HG02798 (cell line): ENCODE results near the gene CACNA1G.

Experiments
- ATAC-seq: cut with Tn5 transposase; IDR thresholded peaks from one replicate; pipeline ENCODE4 v1.9.1; 2021; ENCODE audit warnings: mild to moderate bottlenecking; ENCODE audit not compliant: unreplicated experiment, poor library complexity

CACNA1G gene

DNA sequence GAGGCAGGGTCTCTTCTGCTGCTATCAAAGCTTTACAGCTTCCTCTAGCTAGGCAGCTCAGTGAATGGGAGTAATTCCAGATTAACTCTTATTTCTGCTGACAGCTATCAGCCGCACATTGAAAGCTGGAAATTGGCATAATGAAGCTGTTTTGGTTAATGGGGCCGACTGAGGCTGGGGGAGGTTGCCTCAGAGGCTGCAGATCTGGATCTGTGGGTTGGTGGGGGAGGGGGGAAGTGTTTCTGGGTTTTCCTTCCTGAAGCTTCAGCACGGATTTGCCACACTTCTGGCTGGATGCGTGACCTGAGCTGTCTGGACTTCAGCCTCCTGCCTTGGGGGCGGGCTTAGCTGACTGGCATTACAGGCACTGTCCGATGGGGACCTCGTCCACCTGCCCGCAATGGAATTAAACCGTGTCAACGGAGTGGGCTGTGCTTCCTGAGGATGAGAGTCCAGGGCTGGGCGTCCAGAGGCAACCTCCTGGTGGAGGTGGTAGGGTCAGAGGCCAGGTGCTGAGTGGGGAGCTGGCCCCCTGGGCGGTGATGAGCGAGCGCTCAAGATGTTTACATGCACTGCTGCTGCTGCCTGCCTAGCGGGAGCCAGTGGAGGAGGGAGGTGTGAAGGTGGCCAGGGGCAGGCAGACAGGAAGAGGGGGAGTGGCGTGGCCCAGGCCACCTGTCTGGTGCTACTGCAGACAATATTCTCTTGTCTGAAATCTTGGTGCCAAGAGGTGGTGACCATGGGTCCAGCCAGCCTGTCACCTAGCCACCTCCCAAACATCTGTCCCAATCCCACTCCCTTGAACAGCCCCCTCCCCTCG lies 67.5 kb downstream of the CACNA1G start:
- no peak for ATAC-seq

DNA sequence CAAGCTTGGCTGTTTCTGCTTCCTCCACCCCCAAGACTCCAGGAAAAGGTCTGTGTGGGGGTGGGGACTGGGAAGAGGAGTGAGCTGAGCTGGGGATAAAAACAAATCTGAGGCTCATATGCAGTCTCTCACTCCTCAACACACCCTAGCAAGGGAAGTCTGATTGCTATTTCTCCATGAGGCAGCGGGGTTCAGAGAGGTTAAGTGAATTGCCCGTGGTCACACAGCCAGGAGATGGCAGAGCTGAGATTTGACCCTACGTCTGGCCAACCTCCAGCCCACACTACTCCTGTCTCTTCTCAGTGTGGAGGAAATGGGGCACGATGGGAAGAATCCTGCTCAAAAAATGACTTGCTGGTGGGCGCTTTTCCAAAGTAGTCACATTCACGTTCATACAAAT lies 69.4 kb downstream of the CACNA1G start:
- no peak for ATAC-seq

- no peak for ATAC-seq
Measured at GRCh38 chr17:50630524-50631194, 70.1 kb downstream of the CACNA1G start.

- no peak for ATAC-seq
Measured at GRCh38 chr17:50631195-50631907, 70.8 kb downstream of the CACNA1G start.

DNA sequence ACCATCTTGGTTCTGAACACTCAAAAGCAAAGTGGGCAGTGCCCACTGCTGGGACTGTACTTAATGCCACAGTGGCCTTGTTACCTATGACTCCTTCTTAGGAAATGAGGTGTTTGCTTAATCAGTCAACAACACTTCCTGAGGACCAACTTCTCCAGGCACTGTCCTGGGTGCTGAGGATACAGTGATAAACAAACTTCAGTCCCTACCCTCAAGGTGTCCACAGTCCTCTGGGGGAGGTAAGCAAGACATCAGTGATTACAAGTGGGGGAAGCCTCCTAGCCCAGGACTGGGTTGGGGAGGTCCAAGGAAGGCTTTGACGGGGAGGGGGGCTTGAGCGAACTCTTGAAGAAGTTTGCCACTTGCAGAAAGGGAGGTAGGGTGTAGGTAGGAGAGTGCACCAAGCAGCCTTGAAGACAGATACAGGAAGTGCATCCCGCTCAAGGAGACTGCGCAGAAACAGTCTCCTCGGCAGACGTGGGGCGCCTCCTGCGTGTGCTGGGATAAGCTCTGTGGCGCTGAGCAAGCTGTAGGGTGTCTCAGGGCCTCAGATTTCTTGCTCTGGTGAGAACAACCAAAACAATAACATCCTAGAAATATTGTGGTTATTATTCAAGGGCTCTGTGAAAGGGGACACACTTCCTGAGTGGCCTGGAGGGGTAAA lies 71.5 kb downstream of the CACNA1G start:
- ATAC-seq: no peak

- ATAC-seq: no peak
Measured at GRCh38 chr17:50632637-50633036, 72.1 kb downstream of the CACNA1G start.

DNA sequence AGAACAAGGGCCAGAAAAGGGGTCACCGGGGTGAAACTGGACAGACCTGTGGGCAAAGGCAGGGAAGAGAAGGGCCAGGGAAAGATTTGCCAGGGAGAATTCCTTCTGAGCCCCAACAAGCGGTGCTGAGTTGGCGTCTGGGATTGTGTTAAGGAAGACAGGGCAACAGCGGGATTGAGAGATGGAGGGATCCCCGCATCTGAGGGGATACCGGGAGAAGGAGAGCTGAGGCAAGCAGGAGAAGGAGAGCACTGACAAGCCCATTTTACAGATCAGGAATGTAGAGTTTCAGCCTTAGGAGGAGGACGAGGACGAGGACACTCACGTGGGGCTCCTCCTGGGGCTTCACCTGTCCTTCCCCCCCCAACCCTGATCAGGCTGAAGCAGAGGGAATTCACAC lies 73.2 kb downstream of the CACNA1G start:
- ATAC-seq: no peak

GRCh38 chr17:50634224-50634914 lies 73.9 kb downstream of the CACNA1G start, which contains the start of gene ABCC3:
ABCC3 (plus strand) TSS chr17:50634881; CDS start chr17:50634937, 56 bp downstream.
- ATAC-seq: no peak

GRCh38 chr17:50634915-50635731 lies 74.6 kb downstream of the CACNA1G start:
- ATAC-seq: no peak

- no peak for ATAC-seq
Measured at GRCh38 chr17:50635732-50635981, 75.1 kb downstream of the CACNA1G start.

- ATAC-seq: no peak
Measured at GRCh38 chr17:50635982-50636803, 75.7 kb downstream of the CACNA1G start.

GRCh38 chr17:50636804-50637195 lies 76.3 kb downstream of the CACNA1G start:
- ATAC-seq: no peak

- no peak for ATAC-seq
Measured at GRCh38 chr17:50637829-50638605, 77.5 kb downstream of the CACNA1G start.

DNA sequence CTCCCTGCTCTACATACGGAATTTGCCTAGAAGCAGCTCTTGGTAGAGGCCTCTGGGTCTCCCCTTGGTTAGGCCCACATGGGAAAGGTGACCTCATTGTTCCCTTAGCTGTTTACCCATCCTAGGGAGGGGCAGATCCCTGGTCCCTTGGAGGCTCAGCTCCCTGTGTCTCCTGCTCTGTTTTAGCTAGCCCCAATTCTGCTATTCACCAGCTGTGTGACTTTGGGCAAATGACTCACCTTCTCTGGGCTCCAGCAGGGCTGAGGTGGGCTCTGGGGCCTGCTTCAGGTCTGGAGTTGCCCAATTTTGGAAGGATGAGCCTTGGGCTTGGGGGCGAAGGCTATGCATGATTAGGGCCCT lies 78.1 kb downstream of the CACNA1G start:
- no peak for ATAC-seq

DNA sequence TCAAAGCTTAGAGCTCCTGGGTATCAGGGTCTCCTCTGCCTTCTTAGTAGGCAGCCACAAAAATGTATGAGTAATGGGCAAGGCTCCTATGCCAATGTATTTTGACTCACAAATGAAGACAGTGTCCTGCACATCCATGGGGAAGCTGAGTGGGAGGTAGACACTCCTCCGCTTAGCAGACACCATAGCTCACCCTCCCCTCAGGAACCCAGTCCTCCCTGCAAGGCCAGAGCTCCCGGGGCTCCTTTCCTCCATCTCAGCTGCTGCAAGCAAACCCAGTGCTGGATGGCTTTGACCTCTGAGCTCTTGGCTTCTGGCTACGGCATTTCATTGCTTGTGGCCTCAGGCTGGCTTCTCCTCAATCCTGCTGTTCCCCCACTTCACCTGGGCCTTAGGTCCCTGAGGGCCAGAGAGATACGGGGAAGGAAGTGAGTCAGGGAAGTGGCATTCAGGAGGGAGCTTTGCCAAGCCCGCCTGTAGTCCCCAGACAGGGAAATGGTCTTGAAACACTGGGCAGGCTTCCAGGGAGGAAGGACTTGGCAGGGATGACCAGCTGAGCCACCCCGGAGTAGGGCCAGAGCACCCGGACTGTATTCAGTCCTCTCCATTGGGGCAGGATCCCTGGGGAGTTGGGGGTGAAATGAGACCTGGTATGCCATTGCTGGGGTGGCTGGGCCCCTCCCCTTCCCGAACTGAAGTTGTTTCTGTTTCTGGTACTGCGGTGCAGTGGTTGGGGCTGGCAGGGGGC lies 78.6 kb downstream of the CACNA1G start:
- no peak for ATAC-seq

GRCh38 chr17:50640686-50641351 lies 80.3 kb downstream of the CACNA1G start:
- ATAC-seq: no peak

DNA sequence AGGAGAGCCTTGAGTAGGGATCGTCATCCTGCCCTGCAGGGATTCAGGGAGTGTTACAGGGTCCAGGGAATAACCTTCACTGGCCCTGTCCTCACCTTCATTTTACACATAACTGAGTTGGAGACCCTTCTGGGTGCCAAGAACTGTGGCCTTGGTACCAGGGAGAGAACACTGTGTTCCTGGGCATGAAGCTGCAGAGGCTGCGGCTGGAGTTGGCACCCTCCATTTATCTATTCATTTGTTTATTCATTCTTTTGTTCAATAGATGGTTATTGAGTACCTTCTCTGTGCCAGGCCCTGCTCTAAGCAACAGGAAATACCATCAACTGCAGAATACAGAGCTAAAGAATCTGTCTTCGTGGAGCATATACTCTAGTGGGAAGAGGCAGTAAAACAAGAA lies 80.8 kb downstream of the CACNA1G start:
- no peak for ATAC-seq
